ENCODE data around the gene KCNH5.

The KCNH5 gene

GRCh38 chr14:63045612-63046320 lies 508 bp upstream of the KCNH5 start:
- peak overlapping the region; percentile 43 for H3K9ac ChIP-seq (ENCODE audit: low read depth, low read length)
- H3K27me3 ChIP-seq (ENCODE audit: insufficient read depth, low read length) = peaks cover 66% of the 10 kb centered on the region
- no peak overlapping the region; the same call in 1 of the 2 replicates for H3K27ac ChIP-seq (ENCODE audit: low read depth, low read length)
- peaks cover 22% of the 10 kb centered on the region for H3K4me1 ChIP-seq (ENCODE audit: insufficient read depth, low read length)
- H3K4me3 ChIP-seq (ENCODE audit: low read length) = peak overlapping the region; percentile 68
- WGBS = under 1% methylated on average over 70 of the region's 70 CpGs
- H3K9me3 ChIP-seq (ENCODE audit: insufficient read depth, low read depth, low read length) = no peaks in the 10 kb centered on the region
- H3K36me3 ChIP-seq (ENCODE audit: insufficient read depth, low read length) = no peaks in the 10 kb centered on the region

GRCh38 chr14:63039866-63040265 lies 5.4 kb downstream of the KCNH5 start:
- no peak overlapping the region for H3K9ac ChIP-seq (ENCODE audit: low read depth, low read length)
- peaks cover 22% of the 10 kb centered on the region for H3K27me3 ChIP-seq (ENCODE audit: insufficient read depth, low read length)
- no peak overlapping the region for H3K4me3 ChIP-seq (ENCODE audit: low read length)

GRCh38 chr14:63032641-63033040 lies 12.6 kb downstream of the KCNH5 start:
- Histone ChIP-seq H3K9me3 (ENCODE audit: insufficient read depth, low read depth, low read length) (no peaks in the 10 kb centered on the region), H3K9ac (ENCODE audit: low read depth, low read length) (no peak overlapping the region), H3K4me1 (ENCODE audit: insufficient read depth, low read length) (peaks cover 5% of the 10 kb centered on the region; the same call in 1 of the 2 replicates), H3K27ac (ENCODE audit: low read depth, low read length) (no peak overlapping the region), H3K36me3 (ENCODE audit: insufficient read depth, low read length) (no peaks in the 10 kb centered on the region), H3K27me3 (ENCODE audit: insufficient read depth, low read length) (peaks cover 6% of the 10 kb centered on the region), H3K4me3 (ENCODE audit: low read length) (no peak overlapping the region)
- 97% methylated on average over 4 of the region's 4 CpGs for WGBS

More at GRCh38 chr14:63039866-63040265, 5.4 kb downstream of the KCNH5 start:
- Histone ChIP-seq H3K27ac (ENCODE audit: low read depth, low read length) (no peak overlapping the region), H3K36me3 (ENCODE audit: insufficient read depth, low read length) (no peaks in the 10 kb centered on the region), H3K4me1 (ENCODE audit: insufficient read depth, low read length) (peaks cover 15% of the 10 kb centered on the region; the same call in 1 of the 2 replicates), H3K9me3 (ENCODE audit: insufficient read depth, low read depth, low read length) (no peaks in the 10 kb centered on the region)
- 16% methylated on average over 1 of the region's 3 CpGs for WGBS

DNA sequence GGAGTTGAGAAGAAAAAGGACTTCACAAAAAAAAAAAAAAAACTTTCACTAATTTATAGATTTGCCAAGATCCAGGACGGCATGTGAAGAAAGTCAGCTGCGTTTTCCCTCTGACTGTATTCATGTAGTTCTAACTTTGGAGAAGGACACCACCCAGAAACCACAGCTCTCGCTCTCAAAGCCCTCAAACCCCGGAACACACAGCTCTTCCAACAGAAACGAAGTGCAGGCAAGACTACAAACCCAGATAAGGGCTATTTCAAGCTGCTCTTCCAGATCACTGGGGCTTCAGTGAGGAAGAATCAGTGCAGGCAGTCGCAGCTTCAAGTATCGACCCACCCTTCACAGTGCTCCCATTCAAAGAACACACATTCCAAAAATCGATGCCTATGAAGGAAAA lies 13.2 kb downstream of the KCNH5 start:
- Histone ChIP-seq H3K9me3 (ENCODE audit: insufficient read depth, low read depth, low read length) (no peaks in the 10 kb centered on the region), H3K9ac (ENCODE audit: low read depth, low read length) (no peak overlapping the region), H3K27me3 (ENCODE audit: insufficient read depth, low read length) (peaks cover 6% of the 10 kb centered on the region), H3K4me1 (ENCODE audit: insufficient read depth, low read length) (peaks cover 5% of the 10 kb centered on the region; the same call in 1 of the 2 replicates), H3K27ac (ENCODE audit: low read depth, low read length) (no peak overlapping the region), H3K4me3 (ENCODE audit: low read length) (no peak overlapping the region), H3K36me3 (ENCODE audit: insufficient read depth, low read length) (no peaks in the 10 kb centered on the region)
- 83% methylated on average over 8 of the region's 8 CpGs for WGBS

GRCh38 chr14:63030113-63030512 lies 15.1 kb downstream of the KCNH5 start:
- H3K27me3 ChIP-seq (ENCODE audit: insufficient read depth, low read length) = peaks cover 6% of the 10 kb centered on the region; the same call in 1 of the 2 replicates
- H3K9me3 ChIP-seq (ENCODE audit: insufficient read depth, low read depth, low read length) = no peaks in the 10 kb centered on the region
- 75% methylated on average over 1 of the region's 1 CpG for WGBS
- no peak overlapping the region for H3K27ac ChIP-seq (ENCODE audit: low read depth, low read length)
- no peaks in the 10 kb centered on the region for H3K36me3 ChIP-seq (ENCODE audit: insufficient read depth, low read length)
- no peak overlapping the region for H3K9ac ChIP-seq (ENCODE audit: low read depth, low read length)
- no peak overlapping the region for H3K4me3 ChIP-seq (ENCODE audit: low read length)
- peaks cover 5% of the 10 kb centered on the region; the same call in 1 of the 2 replicates for H3K4me1 ChIP-seq (ENCODE audit: insufficient read depth, low read length)

DNA sequence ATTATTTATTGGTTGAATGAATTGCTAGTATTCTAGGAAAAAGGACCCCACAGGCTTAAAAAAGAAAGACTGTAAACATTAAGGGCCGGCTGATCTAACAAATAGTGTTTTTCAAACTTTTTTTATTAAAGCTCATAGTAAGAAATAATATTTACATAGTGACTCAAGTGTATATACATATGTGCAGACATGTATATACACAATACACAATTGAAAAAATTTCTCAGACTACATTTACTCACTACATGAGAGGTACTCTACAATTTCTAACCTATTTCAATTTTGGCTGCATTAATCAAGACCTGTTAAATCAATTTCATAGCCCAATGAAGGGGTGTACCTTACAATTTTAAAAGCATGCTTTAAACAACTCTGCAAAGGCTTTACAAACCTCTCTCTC lies 17.5 kb downstream of the KCNH5 start:
- Histone ChIP-seq H3K27ac (ENCODE audit: low read depth, low read length) (no peak overlapping the region), H3K27me3 (ENCODE audit: insufficient read depth, low read length) (peaks cover 6% of the 10 kb centered on the region; the same call in 1 of the 2 replicates), H3K4me1 (ENCODE audit: insufficient read depth, low read length) (peaks cover 5% of the 10 kb centered on the region; the same call in 1 of the 2 replicates), H3K4me3 (ENCODE audit: low read length) (no peak overlapping the region), H3K36me3 (ENCODE audit: insufficient read depth, low read length) (no peaks in the 10 kb centered on the region), H3K9me3 (ENCODE audit: insufficient read depth, low read depth, low read length) (no peaks in the 10 kb centered on the region), H3K9ac (ENCODE audit: low read depth, low read length) (no peak overlapping the region)
- no CpG with 5 or more reads among the region's 1 CpG for WGBS

DNA sequence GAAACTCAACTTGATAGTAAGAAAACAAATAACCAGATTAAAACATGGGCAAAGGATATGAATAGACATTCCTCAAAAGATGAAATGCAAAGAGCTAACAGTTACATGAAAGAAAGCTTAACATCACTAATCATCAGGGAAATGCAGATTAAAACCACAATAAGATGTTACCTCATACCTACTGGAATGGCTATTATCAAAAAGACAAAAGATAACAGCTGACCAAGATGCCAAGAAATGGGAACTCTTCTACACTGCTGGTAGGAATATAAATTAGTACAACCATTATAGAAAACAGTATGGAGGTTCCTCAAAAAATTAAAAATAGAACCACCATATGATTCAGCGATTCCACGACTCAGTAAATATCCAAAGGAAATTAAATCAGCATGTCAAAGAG lies 18.8 kb downstream of the KCNH5 start:
- Histone ChIP-seq H3K27ac (ENCODE audit: low read depth, low read length) (no peak overlapping the region), H3K4me3 (ENCODE audit: low read length) (no peak overlapping the region), H3K9me3 (ENCODE audit: insufficient read depth, low read depth, low read length) (no peaks in the 10 kb centered on the region), H3K9ac (ENCODE audit: low read depth, low read length) (no peak overlapping the region), H3K27me3 (ENCODE audit: insufficient read depth, low read length) (peaks cover 6% of the 10 kb centered on the region; the same call in 1 of the 2 replicates), H3K4me1 (ENCODE audit: insufficient read depth, low read length) (no peaks in the 10 kb centered on the region; the same call in 1 of the 2 replicates), H3K36me3 (ENCODE audit: insufficient read depth, low read length) (no peaks in the 10 kb centered on the region)
- WGBS = 100% methylated on average over 2 of the region's 2 CpGs

- H3K27ac ChIP-seq (ENCODE audit: low read depth, low read length) = no peak overlapping the region
- H3K4me1 ChIP-seq (ENCODE audit: insufficient read depth, low read length) = no peaks in the 10 kb centered on the region
- 97% methylated on average over 3 of the region's 4 CpGs for WGBS
- H3K36me3 ChIP-seq (ENCODE audit: insufficient read depth, low read length) = no peaks in the 10 kb centered on the region; the same call in 1 of the 2 replicates
- no peak overlapping the region for H3K9ac ChIP-seq (ENCODE audit: low read depth, low read length)
- no peaks in the 10 kb centered on the region for H3K9me3 ChIP-seq (ENCODE audit: insufficient read depth, low read depth, low read length)
- H3K27me3 ChIP-seq (ENCODE audit: insufficient read depth, low read length) = no peaks in the 10 kb centered on the region
- no peak overlapping the region for H3K4me3 ChIP-seq (ENCODE audit: low read length)
Observed at GRCh38 chr14:63014621-63015020, 30.6 kb downstream of the KCNH5 start.

- Histone ChIP-seq H3K4me1 (ENCODE audit: insufficient read depth, low read length) (no peaks in the 10 kb centered on the region), H3K9ac (ENCODE audit: low read depth, low read length) (no peak overlapping the region), H3K36me3 (ENCODE audit: insufficient read depth, low read length) (no peaks in the 10 kb centered on the region; the same call in 1 of the 2 replicates), H3K4me3 (ENCODE audit: low read length) (no peak overlapping the region), H3K27ac (ENCODE audit: low read depth, low read length) (no peak overlapping the region), H3K27me3 (ENCODE audit: insufficient read depth, low read length) (no peaks in the 10 kb centered on the region), H3K9me3 (ENCODE audit: insufficient read depth, low read depth, low read length) (no peaks in the 10 kb centered on the region)
- 86% methylated on average over 3 of the region's 3 CpGs for WGBS
Observed at GRCh38 chr14:63012171-63012570, 33.1 kb downstream of the KCNH5 start.

- Histone ChIP-seq H3K9me3 (ENCODE audit: insufficient read depth, low read depth, low read length) (no peaks in the 10 kb centered on the region), H3K4me3 (ENCODE audit: low read length) (no peak overlapping the region), H3K9ac (ENCODE audit: low read depth, low read length) (no peak overlapping the region), H3K27me3 (ENCODE audit: insufficient read depth, low read length) (no peaks in the 10 kb centered on the region), H3K36me3 (ENCODE audit: insufficient read depth, low read length) (no peaks in the 10 kb centered on the region; the same call in 1 of the 2 replicates), H3K4me1 (ENCODE audit: insufficient read depth, low read length) (no peaks in the 10 kb centered on the region), H3K27ac (ENCODE audit: low read depth, low read length) (no peak overlapping the region)
- WGBS = 88% methylated on average over 2 of the region's 2 CpGs
Observed at GRCh38 chr14:63011623-63012022, 33.6 kb downstream of the KCNH5 start.

- Histone ChIP-seq H3K4me1 (ENCODE audit: insufficient read depth, low read length) (no peaks in the 10 kb centered on the region), H3K9ac (ENCODE audit: low read depth, low read length) (no peak overlapping the region), H3K36me3 (ENCODE audit: insufficient read depth, low read length) (no peaks in the 10 kb centered on the region), H3K4me3 (ENCODE audit: low read length) (no peak overlapping the region), H3K27ac (ENCODE audit: low read depth, low read length) (no peak overlapping the region), H3K27me3 (ENCODE audit: insufficient read depth, low read length) (no peaks in the 10 kb centered on the region), H3K9me3 (ENCODE audit: insufficient read depth, low read depth, low read length) (no peaks in the 10 kb centered on the region)
- 100% methylated on average over 1 of the region's 2 CpGs for WGBS
Observed at GRCh38 chr14:63009495-63009894, 35.8 kb downstream of the KCNH5 start.
